Activated CD4-positive, alpha-beta T cell treated with anti-CD3 and anti-CD28 coated beads for 36 hours (primary cell): ENCODE results near the gene MRPS14. TPM values are rescaled to one million over a fixed set of nuclear protein-coding genes. Genes with fewer than 3 reads are reported as not detected.

Source experiments
- ATAC-seq: fragments of 200-7000 bp; cut with Tn5 transposase; one replicate; pipeline ENCODE4 v1.10.0; 2021; ENCODE audit warnings: mild to moderate bottlenecking, moderate library complexity
- CTCF ChIA-PET: fragments of 350-600 bp; sonication (Branson Sonifier 250); formaldehyde crosslinking; loops from one replicate; lab custom pipeline; 2021; ENCODE audit warnings: antibody characterized with exemption; lab: Charles Lee
- POLR2A ChIA-PET: fragments of 350-600 bp; sonication (Branson Sonifier 250); formaldehyde crosslinking; loops from one replicate; lab custom pipeline; 2021; ENCODE audit warnings: antibody characterized with exemption, inconsistent platforms; lab: Charles Lee
- DNase-seq: peaks from one replicate; pipeline ENCODE4 v3.0.0-alpha.2; 2020
- H3K27ac Mint-ChIP-seq: one replicate; pipeline ENCODE4 v1.8.0; 2021; ENCODE audit warnings: mixed read lengths
- H3K27me3 Mint-ChIP-seq: one replicate; pipeline ENCODE4 v1.8.0; 2021; ENCODE audit warnings: mixed read lengths
- H3K36me3 Mint-ChIP-seq: one replicate; pipeline ENCODE4 v1.8.0; 2021; ENCODE audit warnings: low read depth, mixed read lengths
- H3K4me1 Mint-ChIP-seq: one replicate; pipeline ENCODE4 v1.8.0; 2021; ENCODE audit warnings: mixed read lengths
- H3K4me3 Mint-ChIP-seq: one replicate; pipeline ENCODE4 v1.8.0; 2021; ENCODE audit warnings: mild to moderate bottlenecking, moderate library complexity, mixed read lengths
- H3K9me3 Mint-ChIP-seq: one replicate; pipeline ENCODE4 v1.8.0; 2021; ENCODE audit warnings: low read depth, mixed read lengths
- intact Hi-C, 2 experiments: fragments of 100-400 bp; cut with DNase I in 1 of 2; cut with micrococcal nuclease in 1 of 2; formaldehyde crosslinking; loops; one replicate each; pipeline versions ENCODE4 v1.14.2 to v1.15.1; 2022 to 2024; cut with DNase I, micrococcal nuclease
- total RNA-seq, 2 experiments: library from RNA; stranded (reverse); gene quantifications; one replicate each; pipeline ENCODE4 v1.2.3, GENCODE V29; 2021

Gene MRPS14
- total RNA-seq, 2 experiments from 2014 or later: 38.7 to 43.7 TPM

DNA sequence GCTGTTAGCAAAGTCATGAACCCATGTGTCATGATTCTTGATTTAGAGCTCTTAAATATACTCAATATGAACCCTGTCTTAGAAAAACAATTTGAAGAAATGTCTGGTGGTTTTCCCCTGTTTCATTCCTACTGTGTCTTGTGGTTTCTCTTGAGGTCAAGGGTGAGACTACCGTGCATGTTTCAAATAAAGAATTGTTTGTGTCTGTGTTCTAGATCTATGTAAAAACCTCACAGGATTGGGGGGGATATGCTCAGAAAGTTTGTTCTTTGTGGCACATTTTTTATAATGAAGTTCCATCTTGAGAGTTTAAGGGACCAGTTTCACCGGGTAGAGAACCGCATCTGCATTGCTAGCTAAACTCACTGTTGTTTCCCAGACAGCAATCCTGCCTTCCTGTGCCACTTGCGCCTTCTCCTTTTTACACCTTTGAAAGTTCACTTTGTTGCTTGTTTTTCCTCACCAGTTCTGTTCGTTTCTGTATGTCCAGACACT, 54.4 kb downstream of the MRPS14 start:
- ATAC-seq (peak; percentile 61), DNase-seq (peak; percentile 31)
- Mint-ChIP-seq H3K27me3 (no peaks in the 10 kb centered on the region), H3K27ac (peak overlapping the region; percentile 70), H3K9me3 (no peaks in the 10 kb centered on the region), H3K4me1 (peaks cover 67% of the 10 kb centered on the region), H3K4me3 (peak overlapping the region; percentile 24), H3K36me3 (peaks cover 3% of the 10 kb centered on the region)
- POLR2A ChIA-PET: interaction anchor here (0.6 to 1.2 kb wide), 6 partner anchors 8 to 169 kb away, joined by 3 to 10 read pairs (median 4); partner anchors contain the start of gene CACYBP
- CTCF ChIA-PET: interaction anchor here (0.6 to 1.3 kb wide), 6 partner anchors 9 to 747 kb away, joined by 3 to 7 read pairs (median 3); no protein-coding TSS in a partner anchor
- intact Hi-C loops: loop anchor here (1.0 to 10.0 kb wide), 7 partner anchors 14 to 814 kb away; partner anchors contain the start of genes CACYBP (in 2 of the 2) and RABGAP1L (in 1 of the 2)

DNA sequence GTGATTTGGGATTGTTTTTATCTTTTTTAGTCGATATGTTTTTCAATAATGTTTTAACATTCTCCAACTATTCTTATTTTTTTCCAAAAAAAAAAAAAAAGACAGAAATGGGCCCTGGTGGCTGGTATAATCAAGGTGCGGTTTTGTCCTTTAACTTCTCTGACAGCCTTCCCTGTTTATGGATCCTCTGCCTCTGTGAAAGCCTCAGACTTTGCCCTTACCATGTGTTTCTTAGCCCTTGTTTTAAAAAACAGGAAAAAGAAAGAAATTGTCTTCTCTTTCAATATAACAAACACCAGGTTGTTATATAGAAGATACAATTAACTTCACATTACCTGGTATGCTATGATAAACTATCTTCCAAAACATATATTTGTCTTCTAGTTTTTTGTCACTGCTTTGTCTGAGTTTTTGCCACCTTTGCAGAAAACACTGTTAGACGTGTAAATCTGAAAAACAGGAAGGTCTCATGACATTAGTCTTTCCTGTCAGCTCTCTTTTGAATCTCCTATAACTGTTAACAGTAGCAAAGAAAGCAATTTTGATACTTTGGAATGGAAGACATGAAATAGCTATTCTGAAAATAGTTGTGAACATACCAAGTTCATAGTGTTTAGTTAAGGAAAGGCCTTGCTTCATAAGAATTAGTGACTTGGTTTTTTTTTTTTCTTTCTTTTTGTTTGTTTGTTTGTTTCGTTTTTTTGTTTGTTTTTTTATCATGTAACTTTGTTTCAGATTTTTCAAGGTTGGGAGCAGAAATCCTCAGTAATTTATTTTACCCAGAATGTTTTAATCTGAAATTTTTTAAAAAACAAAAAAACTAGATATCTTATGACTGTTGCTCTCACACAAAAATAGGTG, 55.1 kb downstream of the MRPS14 start:
- peak overlapping the region; percentile 24 for H3K4me3 Mint-ChIP-seq
- H3K27ac Mint-ChIP-seq: peak overlapping the region; percentile 70
- ATAC-seq (no peak), DNase-seq (no peak)
- H3K4me1 Mint-ChIP-seq: peaks cover 74% of the 10 kb centered on the region
- POLR2A ChIA-PET: interaction anchor here (0.5 to 1.2 kb wide), 8 partner anchors 9 to 1585 kb away, joined by 3 to 10 read pairs (median 4); partner anchors contain the start of gene CACYBP
- intact Hi-C loops: loop anchor here (1.0 to 10.0 kb wide), 7 partner anchors 15 to 813 kb away; partner anchors contain the start of genes CACYBP (in 2 of the 2) and RABGAP1L (in 1 of the 2)
- CTCF ChIA-PET: interaction anchor here (0.6 to 1.3 kb wide), 6 partner anchors 10 to 746 kb away, joined by 3 to 7 read pairs (median 3); no protein-coding TSS in a partner anchor
- no peaks in the 10 kb centered on the region for H3K9me3 Mint-ChIP-seq
- H3K27me3 Mint-ChIP-seq: no peaks in the 10 kb centered on the region
- peaks cover 3% of the 10 kb centered on the region for H3K36me3 Mint-ChIP-seq

DNA sequence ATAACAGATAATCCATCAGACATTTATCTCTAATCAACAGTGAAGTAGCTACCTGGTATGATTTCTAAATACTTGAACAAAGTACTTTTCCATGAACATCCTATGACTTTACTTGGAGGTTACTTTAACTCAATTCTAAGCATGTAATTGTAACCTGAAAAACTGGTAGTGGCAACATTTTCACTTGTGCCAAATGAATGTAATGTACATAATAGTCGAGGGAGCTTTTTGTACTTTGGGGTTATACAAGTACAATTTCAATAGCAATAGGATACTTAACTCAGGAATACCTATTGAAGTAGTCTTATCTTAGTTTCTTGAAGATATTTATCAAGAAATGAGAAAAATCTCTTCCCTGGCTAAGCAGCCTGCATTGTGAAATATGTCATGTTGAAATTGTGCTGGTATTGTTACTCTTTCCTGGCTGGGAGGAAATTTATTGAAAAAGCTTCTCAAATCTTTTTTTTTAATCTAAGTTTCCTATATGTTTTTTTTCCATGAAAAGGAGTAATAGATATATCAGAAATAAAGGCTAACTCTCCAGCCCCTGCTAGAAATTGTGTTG, 57.1 kb downstream of the MRPS14 start:
- intact Hi-C loops: loop anchor here (5.0 to 10.0 kb wide), 2 partner anchors 149 to 811 kb away; partner anchors contain the start of gene RABGAP1L (in 1 of the 2)

DNA sequence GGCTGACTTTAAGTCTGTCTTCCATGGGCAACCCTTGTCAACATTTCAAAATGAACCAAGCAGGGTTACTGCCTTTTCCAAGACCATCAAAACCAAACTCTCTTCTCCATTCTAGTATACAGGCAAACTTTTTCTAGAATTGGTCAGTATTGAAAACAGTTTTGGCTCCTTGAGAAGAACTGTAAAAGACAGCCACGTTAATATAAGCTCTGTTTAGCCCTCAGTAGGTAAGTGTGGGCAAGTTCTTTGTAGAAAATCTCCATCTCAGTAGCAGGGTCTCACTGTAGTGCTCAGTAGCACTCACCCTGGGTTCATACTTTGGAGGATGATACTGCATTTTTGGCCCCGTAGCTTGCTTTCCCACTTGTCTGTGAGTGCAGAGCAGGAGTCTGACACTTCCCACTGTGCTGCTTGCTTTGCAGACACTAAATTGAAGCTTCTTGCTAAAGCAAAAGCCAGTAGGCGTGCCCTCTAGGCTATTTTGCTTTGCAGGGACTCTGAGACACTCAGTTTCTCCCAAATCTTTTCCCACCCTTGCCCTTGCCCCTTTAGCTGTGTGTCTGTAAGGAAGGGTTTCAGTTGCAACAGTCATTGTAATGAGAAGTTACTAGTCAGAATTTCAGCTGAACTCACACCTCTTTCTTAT, 57.7 kb downstream of the MRPS14 start:
- H3K27ac Mint-ChIP-seq: peak overlapping the region; percentile 92

More for the DNA sequence above, 57.1 kb downstream of the MRPS14 start:
- H3K4me3 Mint-ChIP-seq: peak overlapping the region; percentile 53
- ChIA-PET CTCF (interaction anchor here (0.5 to 3.3 kb wide), 5 partner anchors 13 to 1610 kb away, joined by 3 to 17 read pairs (median 5); partner anchors contain the start of gene CACYBP), POLR2A (interaction anchor here (0.6 to 1.2 kb wide), 5 partner anchors 11 to 1759 kb away, joined by 3 to 6 read pairs (median 3); partner anchors contain the start of gene MRPS14)
- H3K9me3 Mint-ChIP-seq: no peaks in the 10 kb centered on the region
- no peaks in the 10 kb centered on the region for H3K27me3 Mint-ChIP-seq
- peaks cover 3% of the 10 kb centered on the region for H3K36me3 Mint-ChIP-seq
- DNase-seq: no peak
- H3K4me1 Mint-ChIP-seq: peaks cover 63% of the 10 kb centered on the region
- peak overlapping the region; percentile 92 for H3K27ac Mint-ChIP-seq
- no peak for ATAC-seq

DNA sequence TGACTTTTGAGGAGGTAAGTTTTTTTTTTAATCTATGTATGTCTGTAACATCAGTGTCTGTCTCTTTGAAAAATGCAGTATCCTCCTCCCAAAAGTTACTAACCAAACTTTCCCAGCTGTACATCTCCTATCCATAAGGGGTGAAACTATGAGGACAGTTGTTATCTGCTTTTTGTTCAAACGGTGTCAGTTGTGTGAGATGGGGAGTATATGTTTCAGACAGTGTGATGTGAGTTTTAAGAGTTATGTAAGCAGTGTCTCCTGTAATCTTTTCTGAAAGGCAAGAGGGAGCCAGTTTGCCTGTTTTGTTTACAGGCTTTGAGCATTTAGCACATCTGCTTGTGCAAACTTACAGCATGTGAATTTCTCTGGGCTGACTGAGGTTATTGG, 58.3 kb downstream of the MRPS14 start:
- Mint-ChIP-seq H3K4me3 (peak overlapping the region; percentile 53), H3K27me3 (no peaks in the 10 kb centered on the region), H3K4me1 (peaks cover 60% of the 10 kb centered on the region), H3K36me3 (peaks cover 3% of the 10 kb centered on the region), H3K9me3 (no peaks in the 10 kb centered on the region), H3K27ac (peak overlapping the region; percentile 92)
- DNase-seq (no peak), ATAC-seq (peak; percentile 21)
- intact Hi-C loops: loop anchor here (1.0 to 10.0 kb wide), 5 partner anchors 34 to 810 kb away; partner anchors contain the start of genes CACYBP (in 2 of the 2) and RABGAP1L (in 1 of the 2)
- ChIA-PET POLR2A (interaction anchor here (1.2 kb wide), 1 partner anchor 58 kb away, joined by 6 read pairs; the partner anchor contains the start of gene MRPS14), CTCF (interaction anchor here (0.9 to 3.3 kb wide), 4 partner anchors 18 to 177 kb away, joined by 3 to 17 read pairs (median 4); partner anchors contain the start of gene CACYBP)

More for the DNA sequence above, 57.7 kb downstream of the MRPS14 start:
- ATAC-seq (no peak), DNase-seq (peak; percentile 11)
- ChIA-PET CTCF (interaction anchor here (0.5 to 3.3 kb wide), 7 partner anchors 14 to 1609 kb away, joined by 3 to 17 read pairs (median 3); partner anchors contain the start of gene CACYBP), POLR2A (interaction anchor here (0.6 to 1.2 kb wide), 5 partner anchors 11 to 1758 kb away, joined by 3 to 6 read pairs (median 3); partner anchors contain the start of gene MRPS14)
- H3K4me3 Mint-ChIP-seq: peak overlapping the region; percentile 53
- intact Hi-C loops: loop anchor here (5.0 to 10.0 kb wide), 2 partner anchors 148 to 811 kb away; partner anchors contain the start of gene RABGAP1L (in 1 of the 2)
- H3K36me3 Mint-ChIP-seq: peaks cover 3% of the 10 kb centered on the region
- H3K9me3 Mint-ChIP-seq: no peaks in the 10 kb centered on the region
- H3K4me1 Mint-ChIP-seq: peaks cover 63% of the 10 kb centered on the region
- no peaks in the 10 kb centered on the region for H3K27me3 Mint-ChIP-seq

DNA sequence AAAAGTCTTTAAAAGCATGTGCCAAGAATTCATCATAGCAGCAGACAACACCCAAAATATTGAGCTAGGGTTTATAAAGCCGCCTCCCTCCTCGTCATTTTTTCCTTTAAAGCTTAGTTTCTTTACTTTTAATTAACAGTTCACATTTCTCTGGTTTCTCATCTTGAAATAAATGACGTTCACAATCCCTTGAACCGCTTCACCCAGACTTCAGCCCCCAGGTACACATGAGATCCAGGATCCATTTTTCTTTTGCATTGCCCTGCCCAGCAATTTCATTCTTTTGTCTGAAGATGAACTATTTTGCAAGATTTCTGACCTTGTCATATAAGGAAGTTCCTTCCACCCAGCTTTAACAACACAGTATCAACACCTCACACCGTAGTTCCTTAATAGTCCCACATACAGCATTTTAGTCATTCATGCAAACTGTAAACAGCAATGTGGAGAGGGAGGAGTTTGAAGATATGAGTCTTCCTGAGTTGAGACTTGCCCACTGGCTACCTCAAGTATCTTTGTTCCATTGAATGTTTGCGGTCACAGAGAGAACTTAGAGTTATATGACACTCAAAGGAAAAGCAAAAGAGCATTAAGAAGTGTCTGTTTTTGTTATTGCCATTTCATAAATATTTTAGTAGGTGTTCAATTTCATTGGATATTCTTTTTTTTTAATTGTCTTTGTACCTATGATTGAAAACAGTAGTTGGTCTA, 58.8 kb downstream of the MRPS14 start:
- H3K27ac Mint-ChIP-seq: peak overlapping the region; percentile 92
- intact Hi-C loops: loop anchor here (1.0 to 10.0 kb wide), 4 partner anchors 35 to 810 kb away; partner anchors contain the start of genes CACYBP (in 2 of the 2) and RABGAP1L (in 1 of the 2)
- H3K9me3 Mint-ChIP-seq: no peaks in the 10 kb centered on the region
- DNase-seq (peak; percentile 32), ATAC-seq (peak; percentile 86)
- ChIA-PET CTCF (interaction anchor here (0.5 to 3.3 kb wide), 9 partner anchors 12 to 176 kb away, joined by 3 to 17 read pairs (median 4); partner anchors contain the start of gene CACYBP), POLR2A (interaction anchor here (0.7 to 0.9 kb wide), 2 partner anchors 33 to 35 kb away, joined by 3 to 5 read pairs; no protein-coding TSS in a partner anchor)
- no peaks in the 10 kb centered on the region for H3K36me3 Mint-ChIP-seq
- peak overlapping the region; percentile 53 for H3K4me3 Mint-ChIP-seq
- H3K4me1 Mint-ChIP-seq: peaks cover 55% of the 10 kb centered on the region
- H3K27me3 Mint-ChIP-seq: no peaks in the 10 kb centered on the region

DNA sequence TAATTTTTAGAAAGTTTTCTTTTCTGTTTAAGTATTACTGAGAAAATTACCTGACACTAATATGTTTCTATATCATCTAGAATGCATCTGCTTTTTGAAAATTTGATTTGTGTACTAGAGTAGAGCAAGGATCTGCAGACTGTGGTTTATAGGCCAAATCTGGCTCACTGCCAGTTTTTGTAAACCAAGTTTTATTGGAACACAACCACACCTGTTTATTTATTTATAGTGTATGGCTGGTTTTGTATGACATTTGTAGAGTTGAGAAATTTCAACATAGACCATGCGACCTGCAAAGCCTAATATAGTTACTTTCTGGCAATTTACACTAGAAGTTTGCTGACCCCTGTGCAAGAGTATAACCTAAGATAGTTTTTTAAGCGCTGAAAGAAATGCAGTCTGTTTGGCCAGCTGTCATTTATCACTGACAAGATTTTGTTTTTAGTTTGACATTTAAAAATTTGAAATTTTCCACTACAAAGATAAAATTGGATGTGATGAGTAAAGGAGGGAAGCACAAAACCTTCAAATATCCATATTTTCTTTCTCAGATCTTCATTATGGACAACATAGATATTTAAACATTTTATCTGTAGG, 59.6 kb downstream of the MRPS14 start:
- Mint-ChIP-seq H3K4me3 (no peak overlapping the region), H3K4me1 (peaks cover 47% of the 10 kb centered on the region)
- ATAC-seq: no peak

More for the DNA sequence above, 59.6 kb downstream of the MRPS14 start:
- no peak for DNase-seq
- POLR2A ChIA-PET: interaction anchor here (0.7 to 0.9 kb wide), 2 partner anchors 34 to 35 kb away, joined by 3 to 5 read pairs; no protein-coding TSS in a partner anchor
- Mint-ChIP-seq H3K27ac (peak overlapping the region; percentile 92), H3K27me3 (no peaks in the 10 kb centered on the region), H3K36me3 (no peaks in the 10 kb centered on the region), H3K9me3 (no peaks in the 10 kb centered on the region)
- CTCF ChIA-PET: interaction anchor here (0.5 to 3.3 kb wide), 8 partner anchors 8 to 155 kb away, joined by 3 to 17 read pairs (median 4); partner anchors contain the start of gene CACYBP
- intact Hi-C loops: loop anchor here (1.0 to 10.0 kb wide), 5 partner anchors 15 to 809 kb away; partner anchors contain the start of genes CACYBP (in 2 of the 2) and RABGAP1L (in 1 of the 2)
